Upper lobe of right lung (tissue), 1 donor: ENCODE measurements around the gene RNASEH2A. TPM values are rescaled to one million over a fixed set of nuclear protein-coding genes. Genes with fewer than 3 reads are reported as not detected.

Experiments
- ATAC-seq: fragments of 200-7000 bp; cut with Tn5 transposase; one replicate; pipeline ENCODE4 v1.9.1; 2020; ENCODE audit warnings: mild to moderate bottlenecking, moderate library complexity
- DNase-seq: peaks from one replicate; pipeline ENCODE4 v3.0.0-alpha.2; 2020
- H3K27ac ChIP-seq: fragments of 200-600 bp; one replicate; pipeline ENCODE4 v1.8.0; 2022
- H3K27me3 ChIP-seq: fragments of 200-600 bp; one replicate; pipeline ENCODE4 v1.8.0; 2022; ENCODE audit warnings: mild to moderate bottlenecking
- H3K36me3 ChIP-seq: fragments of 200-600 bp; one replicate; pipeline ENCODE4 v1.8.0; 2022
- H3K4me1 ChIP-seq: fragments of 200-600 bp; one replicate; pipeline ENCODE4 v1.8.0; 2022
- H3K4me3 ChIP-seq: fragments of 200-600 bp; one replicate; pipeline ENCODE4 v1.8.0; 2022; ENCODE audit warnings: mild to moderate bottlenecking
- H3K9me3 ChIP-seq: fragments of 200-600 bp; one replicate; pipeline ENCODE4 v1.8.0; 2022
- CTCF ChIP-seq: fragments of 200-600 bp; IDR thresholded peaks from one replicate; pipeline ENCODE4 v1.8.0; 2022; ENCODE audit warnings: antibody characterized with exemption
- intact Hi-C: fragments of 100-400 bp; cut with DNase I; formaldehyde crosslinking; loops from one replicate; pipeline ENCODE4 v1.11.0; 2022
- total RNA-seq: library from RNA; stranded (reverse); fragmentation: NEBNext Ultra II Directional; extraction: Animal tissue kit (Norgen Biotek cat#: 25700); gene quantifications from one replicate; pipeline ENCODE4 v1.2.1, GENCODE V29; 2021
- donor health status: DM: no; HTN: yes; CAD: no; lungs with severe emphysema.

Gene RNASEH2A
- total RNA-seq, 1 donor from 2014 or later: 7.4 TPM

- DNase-seq: no peak
- H3K36me3 ChIP-seq: no peaks in the 10 kb centered on the region
- H3K9me3 ChIP-seq: no peaks in the 10 kb centered on the region
- ATAC-seq: no peak
- TF ChIP-seq CTCF: no peak
- H3K27me3 ChIP-seq: no peaks in the 10 kb centered on the region
- intact Hi-C loops: no loop called here
- peak overlapping the region; percentile 100 for H3K27ac ChIP-seq
- H3K4me3 ChIP-seq: no peak overlapping the region
- H3K4me1 ChIP-seq: peaks cover 67% of the 10 kb centered on the region
Observed at GRCh38 chr19:12787458-12787857, 18.9 kb upstream of the RNASEH2A start.

- DNase-seq (no peak), ATAC-seq (no peak)
- Histone ChIP-seq H3K4me1 (peaks cover 62% of the 10 kb centered on the region), H3K27ac (peak overlapping the region; percentile 100), H3K4me3 (peak overlapping the region; percentile 88), H3K36me3 (no peaks in the 10 kb centered on the region), H3K9me3 (no peaks in the 10 kb centered on the region), H3K27me3 (no peaks in the 10 kb centered on the region)
- TF ChIP-seq CTCF: no peak
- intact Hi-C loops: no loop called here
Observed at GRCh38 chr19:12788042-12788681, 18.2 kb upstream of the RNASEH2A start.

GRCh38 chr19:12788682-12789097, 17.7 kb upstream of the RNASEH2A start:
- DNase-seq (peak; percentile 91), ATAC-seq (no peak)
- Histone ChIP-seq H3K9me3 (no peaks in the 10 kb centered on the region), H3K4me1 (peaks cover 56% of the 10 kb centered on the region), H3K4me3 (peak overlapping the region; percentile 88), H3K27ac (peak overlapping the region; percentile 100), H3K27me3 (no peaks in the 10 kb centered on the region), H3K36me3 (no peaks in the 10 kb centered on the region)
- intact Hi-C loops: no loop called here
- no peak for TF ChIP-seq CTCF

GRCh38 chr19:12789098-12789903, 17.1 kb upstream of the RNASEH2A start:
- peak overlapping the region; percentile 100 for H3K27ac ChIP-seq
- ATAC-seq: no peak
- H3K4me1 ChIP-seq: peaks cover 50% of the 10 kb centered on the region

More at GRCh38 chr19:12789098-12789903, 17.1 kb upstream of the RNASEH2A start:
- Histone ChIP-seq H3K9me3 (no peaks in the 10 kb centered on the region), H3K27me3 (no peaks in the 10 kb centered on the region), H3K4me3 (peak overlapping the region; percentile 88), H3K36me3 (no peaks in the 10 kb centered on the region)
- TF ChIP-seq CTCF: no peak
- intact Hi-C loops: no loop called here
- no peak for DNase-seq
